HepG2 (cell line): ENCODE data around the gene GJD4. TPM values are rescaled to one million over a fixed set of nuclear protein-coding genes. Genes with fewer than 3 reads are reported as not detected.
A peak's percentile ranks its signal among the peaks of the same experiment; 100 is the strongest.

Experiments
- ARNTL ChIP-seq: sonication (generic); formaldehyde crosslinking; IDR thresholded peaks from 2 replicates; pipeline ENCODE4 v1.4.0; 2020; ENCODE audit warnings: mild to moderate bottlenecking, missing genetic modification reagents
- DMAP1 ChIP-seq: IDR thresholded peaks from 2 replicates; pipeline ENCODE4 v1.6.1; 2016
- DR1 ChIP-seq: sonication (generic); formaldehyde crosslinking; IDR thresholded peaks from 2 replicates; pipeline ENCODE4 v1.8.0; 2021; ENCODE audit warnings: mild to moderate bottlenecking, missing genetic modification reagents, inconsistent platforms
- EED ChIP-seq: sonication (generic); formaldehyde crosslinking; IDR thresholded peaks from 2 replicates; pipeline ENCODE4 v1.5.0; 2020; ENCODE audit warnings: mild to moderate bottlenecking, missing genetic modification reagents
- HINFP ChIP-seq: sonication (generic); formaldehyde crosslinking; IDR thresholded peaks from 2 replicates; pipeline ENCODE4 v1.4.0; 2020; ENCODE audit warnings: low read depth, mild to moderate bottlenecking, missing genetic modification reagents
- KLF6 ChIP-seq: IDR thresholded peaks from 2 replicates; pipeline ENCODE4 v1.8.0; 2016; ENCODE audit warnings: missing biosample characterization, missing genetic modification reagents
- LCORL ChIP-seq, 2 experiments: fragments of 450-650 bp in 1 of 2; sonication (generic) in 1 of 2; formaldehyde crosslinking in 1 of 2; IDR thresholded peaks; 2 replicates each; pipeline versions ENCODE4 v1.5.0 to v1.6.1; 2017 to 2020; ENCODE audit warnings: antibody characterized with exemption in 1 of 2, missing genetic modification reagents in 1 of 2
- MEIS1 ChIP-seq: sonication (generic); formaldehyde crosslinking; IDR thresholded peaks from 2 replicates; pipeline ENCODE4 v1.9.0; 2021; ENCODE audit warnings: mild to moderate bottlenecking, missing genetic modification reagents, moderate library complexity, borderline replicate concordance
- SP1 ChIP-seq, 2 experiments: fragments of 450-650 bp in 1 of 2; sonication (generic) in 1 of 2; formaldehyde crosslinking in 1 of 2; IDR thresholded peaks; 2 replicates each; pipeline versions ENCODE4 v1.4.0 to v1.6.1; 2016 to 2020; ENCODE audit warnings: missing genetic modification reagents in 1 of 2
- ZBTB40 ChIP-seq, 2 experiments: fragments of 450-650 bp in 1 of 2; sonication (generic) in 1 of 2; formaldehyde crosslinking in 1 of 2; IDR thresholded peaks; 2 replicates each; pipeline versions ENCODE4 v1.6.1 to v1.8.0; 2016 to 2022; ENCODE audit warnings: antibody characterized with exemption in 1 of 2, mild to moderate bottlenecking in 1 of 2, missing genetic modification reagents in 1 of 2
- ZNF24 ChIP-seq: fragments of 450-650 bp; IDR thresholded peaks from 2 replicates; pipeline ENCODE4 v1.6.1; 2017; ENCODE audit warnings: antibody characterized with exemption, mild to moderate bottlenecking
- ZNF562 ChIP-seq: sonication (generic); formaldehyde crosslinking; IDR thresholded peaks from 2 replicates; pipeline ENCODE4 v1.8.0; 2022; ENCODE audit warnings: missing genetic modification reagents, borderline replicate concordance
- ZNF570 ChIP-seq: sonication (generic); formaldehyde crosslinking; IDR thresholded peaks from 2 replicates; pipeline ENCODE4 v1.4.0; 2020; ENCODE audit warnings: mild to moderate bottlenecking, missing genetic modification reagents, borderline replicate concordance
- ZNF572 ChIP-seq: sonication (generic); formaldehyde crosslinking; IDR thresholded peaks from 2 replicates; pipeline ENCODE4 v1.5.1; 2020; ENCODE audit warnings: mild to moderate bottlenecking, missing genetic modification reagents
- ZNF75D ChIP-seq: sonication (generic); formaldehyde crosslinking; IDR thresholded peaks from 2 replicates; pipeline ENCODE4 v1.8.1; 2023; ENCODE audit warnings: missing genetic modification reagents, mild to moderate bottlenecking, borderline replicate concordance
- ZNF772 ChIP-seq: sonication (generic); formaldehyde crosslinking; IDR thresholded peaks from 2 replicates; pipeline ENCODE4 v1.5.0; 2020; ENCODE audit warnings: mild to moderate bottlenecking, missing genetic modification reagents
- ZNF775 ChIP-seq: sonication (generic); formaldehyde crosslinking; IDR thresholded peaks from 2 replicates; pipeline ENCODE4 v1.4.0; 2020; ENCODE audit warnings: missing genetic modification reagents, mild to moderate bottlenecking, moderate library complexity, borderline replicate concordance
- polyA plus RNA-seq, 8 experiments: library from polyadenylated mRNA; depleted of rRNA in 3 of 8; stranded (reverse) in 7 of 8; unstranded in 1 of 8; fragments of >200 nt; fragmentation: Illumina TruSeq in 4 of 8; extraction: Trizol in 4 of 8; gene quantifications; 2 replicates each; pipeline versions ENCODE4 v1.2.1 to v1.2.3, GENCODE V29; 2011 to 2016; ENCODE audit warnings: low read depth in 4 of 8, missing spikeins in 1 of 8, mixed read lengths in 1 of 8; ENCODE audit not compliant: insufficient read depth in 1 of 8
- total RNA-seq, 5 experiments: library from RNA; depleted of rRNA; stranded (reverse); fragments of >200 nt; fragmentation: Illumina TruSeq; extraction: Trizol; gene quantifications; 2 replicates each; pipeline ENCODE4 v1.2.3, GENCODE V29; 2016; ENCODE audit warnings: low read depth in 1 of 5

GJD4 gene
- total and polyA plus RNA-seq, 2 of the 13 experiments (the other 11 are each of a cell fraction or from before 2014, with no cell fraction given) = not detected

- TF ChIP-seq ZBTB40 (IDR thresholded peaks at IDR 0.05) (no peak), ZBTB40 (CRISPR knock-in tag; IDR thresholded peaks at IDR 0.05) (no peak), ZNF562 (CRISPR knock-in tag) (no peak), ZNF570 (no peak), ZNF572 (CRISPR knock-in tag) (no peak), SP1 (IDR thresholded peaks at IDR 0.05) (no peak), SP1 (CRISPR knock-in tag; IDR thresholded peaks at IDR 0.05) (peak; percentile 48; the same call in 1 of the 2 replicates), KLF6 (CRISPR knock-in tag) (no peak), EED (CRISPR knock-in tag) (peak; percentile 29; the same call in 1 of the 2 replicates), ZNF75D (no peak), DMAP1 (CRISPR knock-in tag) (no peak), ZNF24 (no peak), DR1 (CRISPR knock-in tag) (no peak), ARNTL (CRISPR knock-in tag) (no peak), ZNF772 (CRISPR knock-in tag) (no peak), HINFP (CRISPR knock-in tag) (no peak), LCORL (IDR thresholded peaks at IDR 0.05) (no peak), LCORL (CRISPR knock-in tag; IDR thresholded peaks at IDR 0.05) (0 out of 2 replicates have a peak, but pooled peaks have one; percentile 41), MEIS1 (CRISPR knock-in tag) (no peak), ZNF775 (CRISPR knock-in tag) (no peak)
These were observed 37.1 kb downstream of the GJD4 start, which contains the start of gene FZD8 (continued) for GRCh38 chr10:35642035-35642792.
